HG03521 (cell line): ENCODE data around the gene ARHGDIG.

ENCODE experiments used
- ATAC-seq: cut with Tn5 transposase; IDR thresholded peaks from one replicate; pipeline ENCODE4 v1.9.1; 2021; ENCODE audit warnings: mild to moderate bottlenecking, moderate library complexity; ENCODE audit not compliant: unreplicated experiment

ARHGDIG gene

GRCh38 chr16:293043-293775 is 12.8 kb downstream of the ARHGDIG start:
- no peak for ATAC-seq

GRCh38 chr16:296276-296675 is 15.9 kb downstream of the ARHGDIG start:
- ATAC-seq, result no peak

DNA sequence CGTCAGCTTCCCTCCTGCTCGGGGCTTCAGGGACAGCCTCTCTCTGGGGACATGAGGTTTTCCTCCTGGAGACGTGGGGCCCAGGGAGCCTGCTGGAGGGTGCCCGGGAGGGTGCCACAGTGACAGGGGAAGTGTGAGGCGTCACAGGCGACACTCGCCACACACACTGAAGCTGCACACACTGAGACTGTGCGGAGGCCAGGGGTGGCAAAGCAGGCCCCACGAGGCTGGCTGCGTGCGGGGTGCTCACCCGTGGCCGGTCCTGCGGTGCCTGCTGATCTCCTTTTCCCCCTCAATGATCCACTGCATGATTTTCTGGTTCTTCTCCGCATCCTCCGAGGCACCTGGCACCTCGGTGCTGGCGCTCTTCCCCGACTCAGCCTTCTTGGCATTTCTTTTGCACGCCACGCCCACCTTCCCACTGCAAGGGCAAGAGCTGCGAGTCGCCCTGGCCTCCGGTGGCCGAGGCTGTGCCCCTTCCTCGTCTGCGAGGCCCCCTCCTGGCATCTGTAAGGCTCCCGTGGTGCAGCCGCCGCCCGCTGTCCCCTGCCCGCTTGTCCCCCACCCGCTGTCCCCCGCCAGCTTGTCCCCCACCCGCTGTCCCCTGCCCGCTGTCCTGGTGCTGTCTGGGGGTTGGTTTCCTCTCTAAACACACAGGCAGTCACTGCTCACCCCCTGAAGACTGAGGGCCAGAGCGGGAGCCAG is 16.6 kb downstream of the ARHGDIG start:
- no peak for ATAC-seq

- ATAC-seq, result no peak
Measured at GRCh38 chr16:297832-298231, 17.4 kb downstream of the ARHGDIG start.

DNA sequence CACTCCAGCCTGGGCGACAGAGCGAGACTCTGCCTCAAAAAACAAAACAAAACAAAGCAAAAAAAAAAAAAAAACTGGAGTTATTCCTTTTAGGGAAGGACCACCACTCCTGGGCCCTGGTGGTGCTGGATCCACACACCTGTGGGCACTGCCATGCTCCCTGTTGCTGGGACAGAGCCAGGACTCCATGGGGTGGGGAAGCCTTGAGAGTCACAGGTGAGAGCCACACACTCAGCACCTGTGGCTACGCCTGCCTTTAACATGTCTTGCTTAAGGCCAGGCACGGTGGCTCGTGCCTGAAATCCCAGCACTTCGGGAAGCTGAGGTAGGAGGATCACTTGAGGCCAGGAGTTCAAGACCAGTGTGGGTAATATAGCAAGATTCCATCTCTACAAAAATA is 20.8 kb downstream of the ARHGDIG start:
- no peak for ATAC-seq

DNA sequence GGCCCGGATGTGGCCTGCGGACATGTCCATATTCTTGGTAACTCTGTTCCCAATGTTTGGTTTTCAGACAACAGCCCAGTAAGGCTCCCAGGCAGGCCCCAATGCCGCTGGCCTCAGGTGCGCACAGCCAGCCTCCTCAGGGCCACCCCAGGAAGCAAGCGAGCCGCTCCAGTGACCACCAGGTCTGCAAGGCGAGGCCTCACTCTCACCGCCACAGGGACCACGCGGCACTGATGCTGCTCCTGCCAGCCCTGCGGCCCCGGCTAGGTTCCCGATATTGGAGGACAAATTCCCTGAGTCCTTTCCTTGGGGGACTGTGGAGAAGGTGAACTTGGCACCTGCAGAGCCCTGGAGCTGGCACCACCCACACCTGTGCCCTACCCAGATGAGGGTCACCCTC is 21.6 kb downstream of the ARHGDIG start:
- no peak for ATAC-seq

- no peak for ATAC-seq
Measured at GRCh38 chr16:303760-304505, 23.5 kb downstream of the ARHGDIG start.

DNA sequence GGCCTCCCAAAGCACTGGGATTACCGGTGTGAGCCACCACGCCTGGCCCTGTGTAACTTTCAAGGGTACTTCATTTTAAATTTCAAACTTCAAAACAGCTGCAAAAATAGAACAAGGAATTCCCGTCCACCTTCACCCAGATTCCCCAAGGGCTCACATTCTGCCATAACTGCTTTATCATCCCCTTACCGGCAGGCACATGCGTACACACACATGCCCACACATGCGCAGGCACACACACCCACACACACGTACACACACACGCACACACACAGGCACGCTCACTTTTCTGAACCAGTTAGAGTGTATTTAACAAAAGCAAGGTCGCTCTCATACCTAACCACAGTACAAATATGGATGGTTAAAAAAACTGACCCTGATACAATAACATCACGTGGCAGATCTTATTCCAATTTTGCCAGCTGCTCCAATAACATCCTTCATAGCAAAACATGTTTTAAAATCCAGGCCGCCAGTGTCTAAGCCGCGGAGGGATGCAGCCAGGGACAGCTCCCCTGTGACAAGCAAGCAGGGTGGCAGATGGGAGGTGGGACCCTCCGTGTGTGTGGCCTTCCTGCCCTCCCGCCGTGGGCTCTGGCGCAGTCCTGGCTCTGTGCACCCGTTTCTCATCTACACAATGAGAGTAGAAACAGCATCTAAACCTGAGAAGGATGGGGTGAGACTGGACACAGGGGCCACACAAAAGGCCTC is 25.7 kb downstream of the ARHGDIG start:
- ATAC-seq, result no peak

DNA sequence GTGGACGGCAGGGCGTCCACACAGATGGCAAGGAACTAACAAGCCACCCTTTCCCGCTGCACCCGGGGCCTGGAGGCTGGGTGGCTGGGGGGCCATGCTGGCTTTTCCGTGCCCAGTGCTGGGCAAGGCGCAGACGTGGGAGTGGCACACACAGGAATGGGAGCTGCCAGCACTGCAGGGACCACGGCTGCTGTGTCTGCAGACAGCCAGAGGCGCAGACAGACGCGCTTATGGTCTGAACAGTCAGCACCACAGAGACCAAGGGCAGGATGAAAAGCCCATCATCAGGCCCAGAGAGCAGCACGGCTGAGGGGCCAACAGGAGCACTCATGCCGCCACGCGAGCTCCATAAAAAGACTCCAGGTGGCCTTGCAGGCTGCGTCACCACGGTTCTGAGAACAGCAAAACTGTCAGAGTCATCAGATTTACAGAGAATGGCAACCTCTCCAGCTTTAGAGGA is 26.6 kb downstream of the ARHGDIG start:
- no peak for ATAC-seq

DNA sequence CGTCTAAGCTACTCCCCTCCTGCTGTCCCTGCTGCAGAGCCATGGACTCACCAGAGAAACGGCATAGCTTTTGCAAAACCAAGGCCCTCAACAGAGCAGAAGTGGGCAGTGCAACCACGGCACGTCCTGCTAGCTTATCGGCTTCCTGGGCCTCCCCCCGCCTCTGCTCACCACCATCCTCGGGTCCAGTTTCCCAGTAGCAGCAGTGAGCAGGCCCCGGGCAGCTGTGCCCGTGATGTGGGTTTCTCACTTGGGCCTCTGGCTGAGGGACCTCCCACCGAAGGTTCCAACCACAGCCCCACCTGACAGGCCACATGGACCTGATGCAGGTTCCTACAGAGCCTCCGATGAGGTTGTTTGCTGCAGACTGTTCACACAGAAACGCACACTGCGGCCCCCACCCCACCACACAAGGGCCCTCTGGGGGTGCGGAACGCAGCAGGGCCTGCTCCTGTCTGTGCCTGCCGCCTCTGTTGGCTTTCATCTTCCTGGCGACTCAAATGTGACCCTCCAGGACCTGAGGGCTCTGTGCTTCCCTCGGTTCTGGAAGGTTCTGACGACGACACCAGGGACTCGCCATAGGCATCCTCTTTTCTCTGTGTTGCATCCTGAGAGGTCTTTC is 27.4 kb downstream of the ARHGDIG start:
- ATAC-seq, result no peak

DNA sequence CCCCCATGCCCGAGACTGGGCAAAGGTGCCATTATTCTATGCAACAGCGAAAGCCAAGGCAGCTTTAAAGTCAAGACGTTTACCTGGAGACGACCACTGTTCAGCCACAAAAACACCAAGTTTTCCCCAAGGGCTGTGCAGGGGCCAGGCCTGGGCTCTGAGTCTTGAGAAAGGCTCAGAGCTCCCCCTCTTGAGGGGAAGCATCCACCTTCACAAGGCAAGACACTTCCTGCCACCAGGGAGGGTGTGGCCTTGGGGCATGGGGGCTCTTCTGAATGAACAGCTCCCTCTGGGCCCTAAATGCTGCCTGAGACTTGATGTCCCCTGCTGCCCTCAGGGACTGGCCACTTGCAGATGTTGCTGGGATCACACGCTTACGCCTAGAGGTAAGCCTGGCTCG is 29.1 kb downstream of the ARHGDIG start:
- ATAC-seq, result no peak

DNA sequence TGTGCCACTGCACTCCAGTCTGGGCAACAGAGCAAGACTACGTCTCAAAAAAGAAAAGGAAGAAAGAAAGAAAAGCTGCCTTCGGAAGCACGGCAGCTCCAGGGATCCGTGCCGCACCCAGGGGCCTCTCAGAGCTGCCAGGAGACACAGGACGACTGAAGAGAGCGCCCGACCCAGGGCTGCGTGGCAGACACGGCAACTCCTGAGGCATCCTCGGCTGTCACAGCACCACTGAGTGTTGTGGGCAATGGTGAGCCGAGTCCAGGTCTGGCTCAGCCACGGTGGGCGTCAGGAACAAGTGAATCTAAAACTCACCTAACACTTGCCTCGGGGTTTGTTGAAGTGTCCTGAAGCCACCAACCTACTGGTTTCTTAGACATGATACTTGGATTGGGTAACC is 31.3 kb downstream of the ARHGDIG start:
- ATAC-seq, result no peak

GRCh38 chr16:314351-314750 is 34.0 kb downstream of the ARHGDIG start:
- no peak for ATAC-seq

DNA sequence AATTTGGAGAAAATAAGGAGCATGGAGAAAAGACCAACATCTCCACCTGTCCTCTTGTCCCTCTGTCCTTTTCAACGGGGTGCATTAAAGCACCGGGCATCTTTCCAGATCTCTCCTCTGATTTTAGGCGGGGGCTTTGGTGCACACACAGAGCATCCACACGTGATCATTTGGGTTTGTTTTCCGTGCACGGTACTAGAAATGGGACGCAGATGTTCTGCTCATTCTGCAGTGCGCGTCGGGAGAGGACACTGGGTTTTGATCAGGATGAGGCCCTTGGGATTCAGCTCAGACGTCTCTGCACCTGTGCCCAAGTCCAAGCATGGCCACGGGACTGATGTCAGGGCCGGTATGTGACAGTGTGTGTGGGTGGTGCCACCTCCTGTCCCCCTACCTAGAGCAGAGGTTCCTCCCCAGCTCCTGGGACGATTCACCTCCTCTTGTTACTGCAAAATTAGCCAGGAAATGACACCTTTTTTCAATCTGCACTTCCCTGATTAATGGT is 34.5 kb downstream of the ARHGDIG start:
- no peak for ATAC-seq

GRCh38 chr16:316741-317464 is 36.5 kb downstream of the ARHGDIG start:
- ATAC-seq, result no peak

GRCh38 chr16:317583-317982 is 37.2 kb downstream of the ARHGDIG start:
- no peak for ATAC-seq

- ATAC-seq, result no peak
Measured at GRCh38 chr16:318628-319027, 38.2 kb downstream of the ARHGDIG start.

GRCh38 chr16:320206-320605 is 39.8 kb downstream of the ARHGDIG start:
- ATAC-seq, result no peak

DNA sequence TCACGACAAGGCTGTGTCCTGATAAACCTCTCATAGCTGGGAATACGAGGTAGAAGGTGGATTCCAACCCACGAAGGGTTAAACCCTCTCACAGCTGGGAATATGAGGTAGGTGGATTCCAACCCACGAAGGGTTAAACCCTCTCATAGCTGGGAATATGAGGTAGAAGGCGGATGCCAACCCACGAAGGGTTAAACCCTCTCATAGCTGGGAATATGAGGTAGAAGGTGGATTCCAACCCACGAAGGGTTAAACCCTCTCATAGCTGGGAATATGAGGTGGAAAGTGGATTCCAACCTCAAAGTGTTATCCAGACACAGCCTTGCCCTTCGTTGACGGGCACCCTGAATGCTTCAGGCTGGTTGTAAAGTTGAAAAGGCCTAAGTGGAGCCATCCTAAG is 41.1 kb downstream of the ARHGDIG start:
- no peak for ATAC-seq
